Sigmoid colon (tissue), 7 donors: ENCODE data around the gene VPS52. TPM values are rescaled to one million over a fixed set of nuclear protein-coding genes. Genes with fewer than 3 reads are reported as not detected.

Experiments
- DNase-seq: peaks from one replicate; pipeline ENCODE4 v3.0.0-alpha.2; 2019
- H3K27ac ChIP-seq, 4 donors: fragments of 200-600 bp; sonication (generic); one replicate each; pipeline ENCODE4 v1.5.1; 2016 to 2019; ENCODE audit warnings: mild to moderate bottlenecking in 1 of 4
- H3K27me3 ChIP-seq, 3 donors: fragments of 200-600 bp; sonication (generic); one replicate each; pipeline ENCODE4 v1.5.1; 2019; ENCODE audit warnings: mild to moderate bottlenecking in 1 of 3
- H3K36me3 ChIP-seq, 4 donors: fragments of 200-600 bp; sonication (generic); one replicate each; pipeline ENCODE4 v1.5.1; 2016 to 2019
- H3K4me1 ChIP-seq, 4 donors: fragments of 200-600 bp; sonication (generic); one replicate each; pipeline ENCODE4 v1.5.1; 2017 to 2019
- H3K4me3 ChIP-seq, 4 donors: fragments of 200-600 bp; sonication (generic); one replicate each; pipeline ENCODE4 v1.5.1; 2017 to 2019; ENCODE audit warnings: mild to moderate bottlenecking in 2 of 4, moderate library complexity in 1 of 4
- H3K9me3 ChIP-seq, 4 donors: fragments of 200-600 bp in 3 of 4; sonication (generic) in 3 of 4; one replicate each; pipeline versions ENCODE4 v1.5.1 to v1.6.1; 2013 to 2019
- EP300 ChIP-seq, 4 donors: sonication (generic); formaldehyde crosslinking; IDR thresholded peaks; one replicate each; pipeline ENCODE4 v1.6.1; 2017; ENCODE audit warnings: antibody characterized with exemption in 4 of 4
- POLR2A ChIP-seq, 2 donors: fragments of 450-650 bp; IDR thresholded peaks; one replicate each; pipeline ENCODE4 v1.6.1; 2016; ENCODE audit warnings: antibody characterized with exemption in 2 of 2, mild to moderate bottlenecking in 2 of 2, moderate library complexity in 2 of 2
- POLR2AphosphoS5 ChIP-seq, 4 donors: sonication (generic); formaldehyde crosslinking; IDR thresholded peaks; one replicate each; pipeline ENCODE4 v1.6.1; 2017; ENCODE audit warnings: antibody characterized with exemption in 4 of 4
- WGBS, 2 donors: extraction: QIAGEN DNeasy Blood & Tissue Kit; methylation state at CpG; one replicate each; pipeline ENCODE4 v1.1.7; 2013; 5-methylcytosine and 5-hydroxymethylcytosine counted together
- intact Hi-C: fragments of 100-400 bp; cut with DNase I; formaldehyde crosslinking; loops from one replicate; pipeline ENCODE4 v1.15.1; 2023
- polyA plus RNA-seq, 3 donors: library from polyadenylated mRNA; stranded (reverse); fragments of 200-250 nt; gene quantifications; one replicate each; pipeline ENCODE4 v1.2.3, GENCODE V29; 2013
- total RNA-seq, 4 donors: library from RNA; depleted of rRNA; stranded (reverse); fragments of >200 nt; gene quantifications; one replicate each; pipeline ENCODE4 v1.1.0, GENCODE V29; 2016
- TF ChIP-seq, protein P1 (sequence below), 4 experiments: fragments of 450-650 bp in 3 of 4; fragments of 200-600 bp in 1 of 4; IDR thresholded peaks; one replicate each; pipeline ENCODE4 v1.5.1; 2016 to 2019; ENCODE audit warnings: antibody characterized with exemption in 4 of 4, mild to moderate bottlenecking in 3 of 4, moderate library complexity in 2 of 4
- donor health status: healthy with polysubstance abuse.
- donor health status: Bipolar disorder and iron deficiency.
- donor health status: healthy.

The VPS52 gene
- total and polyA plus RNA-seq, 7 donors: 23.4 to 51.2 (median 31.6) TPM

DNA sequence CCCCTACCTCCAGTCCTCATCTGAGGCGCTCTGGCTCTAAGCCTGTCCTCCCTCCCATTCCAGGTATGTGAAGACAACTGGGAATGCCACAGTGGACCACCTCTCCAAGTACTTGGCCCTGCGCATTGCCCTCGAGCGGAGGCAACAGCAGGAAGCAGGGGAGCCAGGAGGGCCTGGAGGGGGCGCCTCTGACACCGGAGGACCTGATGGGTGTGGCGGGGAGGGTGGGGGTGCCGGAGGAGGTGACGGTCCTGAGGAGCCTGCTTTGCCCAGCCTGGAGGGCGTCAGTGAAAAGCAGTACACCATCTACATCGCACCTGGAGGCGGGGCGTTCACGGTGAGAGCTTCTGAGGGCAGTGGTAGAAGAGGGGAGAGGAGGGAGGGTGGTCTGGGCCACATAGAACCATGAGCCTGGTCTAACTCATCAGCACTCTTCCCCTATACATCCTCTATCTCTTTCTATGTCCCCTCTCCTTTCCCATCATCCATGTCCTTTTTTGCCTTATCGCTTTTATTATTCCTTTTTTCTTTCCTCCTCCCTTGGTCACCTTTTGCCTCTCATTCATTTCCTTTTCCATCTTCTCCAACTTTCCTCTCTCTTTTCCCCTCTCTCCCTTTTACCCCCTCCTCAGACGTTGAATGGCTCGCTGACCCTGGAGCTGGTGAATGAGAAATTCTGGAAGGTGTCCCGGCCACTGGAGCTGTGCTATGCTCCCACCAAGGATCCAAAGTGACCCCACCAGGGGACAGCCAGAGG lies 59.8 kb downstream of the VPS52 start:
- H3K4me3 ChIP-seq: no peak overlapping the region
- peaks cover 4 to 26% (median 6%) of the 10 kb centered on the region in 4 donors for H3K36me3 ChIP-seq
- H3K27me3 ChIP-seq: no peaks in the 10 kb centered on the region
- no peaks in the 10 kb centered on the region for H3K9me3 ChIP-seq
- H3K27ac ChIP-seq: no peak overlapping the region
- WGBS, 2 donors: 81 to 86% methylated on average over 18 of the region's 18 CpGs
- peaks cover 0 to 36% (median 30%) of the 10 kb centered on the region in 4 donors for H3K4me1 ChIP-seq
- intact Hi-C loops: no loop called here
- TF ChIP-seq, protein P1, sequence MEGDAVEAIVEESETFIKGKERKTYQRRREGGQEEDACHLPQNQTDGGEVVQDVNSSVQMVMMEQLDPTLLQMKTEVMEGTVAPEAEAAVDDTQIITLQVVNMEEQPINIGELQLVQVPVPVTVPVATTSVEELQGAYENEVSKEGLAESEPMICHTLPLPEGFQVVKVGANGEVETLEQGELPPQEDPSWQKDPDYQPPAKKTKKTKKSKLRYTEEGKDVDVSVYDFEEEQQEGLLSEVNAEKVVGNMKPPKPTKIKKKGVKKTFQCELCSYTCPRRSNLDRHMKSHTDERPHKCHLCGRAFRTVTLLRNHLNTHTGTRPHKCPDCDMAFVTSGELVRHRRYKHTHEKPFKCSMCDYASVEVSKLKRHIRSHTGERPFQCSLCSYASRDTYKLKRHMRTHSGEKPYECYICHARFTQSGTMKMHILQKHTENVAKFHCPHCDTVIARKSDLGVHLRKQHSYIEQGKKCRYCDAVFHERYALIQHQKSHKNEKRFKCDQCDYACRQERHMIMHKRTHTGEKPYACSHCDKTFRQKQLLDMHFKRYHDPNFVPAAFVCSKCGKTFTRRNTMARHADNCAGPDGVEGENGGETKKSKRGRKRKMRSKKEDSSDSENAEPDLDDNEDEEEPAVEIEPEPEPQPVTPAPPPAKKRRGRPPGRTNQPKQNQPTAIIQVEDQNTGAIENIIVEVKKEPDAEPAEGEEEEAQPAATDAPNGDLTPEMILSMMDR (IDR thresholded peaks at IDR 0.05): no peak
- DNase-seq: no peak

DNA sequence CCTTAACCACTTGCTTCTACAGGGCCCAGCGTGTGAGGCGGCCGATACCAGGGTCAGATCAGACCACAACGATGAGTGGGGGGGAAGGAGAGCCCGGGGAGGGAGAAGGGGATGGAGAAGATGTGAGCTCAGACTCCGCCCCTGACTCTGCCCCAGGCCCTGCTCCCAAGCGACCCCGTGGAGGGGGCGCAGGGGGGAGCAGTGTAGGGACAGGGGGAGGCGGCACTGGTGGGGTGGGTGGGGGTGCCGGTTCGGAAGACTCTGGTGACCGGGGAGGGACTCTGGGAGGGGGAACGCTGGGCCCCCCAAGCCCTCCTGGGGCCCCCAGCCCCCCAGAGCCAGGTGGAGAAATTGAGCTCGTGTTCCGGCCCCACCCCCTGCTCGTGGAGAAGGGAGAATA lies 60.5 kb downstream of the VPS52 start:
- Histone ChIP-seq H3K9me3 (no peaks in the 10 kb centered on the region), H3K27me3 (no peaks in the 10 kb centered on the region), H3K4me3 (no peak overlapping the region), H3K27ac (no peak overlapping the region), H3K36me3 (peaks cover 4 to 26% (median 6%) of the 10 kb centered on the region in 4 donors), H3K4me1 (peaks cover 0 to 38% (median 30%) of the 10 kb centered on the region in 4 donors)
- intact Hi-C loops: no loop called here
- WGBS, 2 donors: 89 to 90% methylated on average over 17 of the region's 17 CpGs
- TF ChIP-seq EP300 (IDR thresholded peaks at IDR 0.05) (no peak), POLR2AphosphoS5 (IDR thresholded peaks at IDR 0.05) (no peak), POLR2A (IDR thresholded peaks at IDR 0.05) (no peak)
- TF ChIP-seq, protein P1 (IDR thresholded peaks at IDR 0.05): no peak
- DNase-seq: no peak

DNA sequence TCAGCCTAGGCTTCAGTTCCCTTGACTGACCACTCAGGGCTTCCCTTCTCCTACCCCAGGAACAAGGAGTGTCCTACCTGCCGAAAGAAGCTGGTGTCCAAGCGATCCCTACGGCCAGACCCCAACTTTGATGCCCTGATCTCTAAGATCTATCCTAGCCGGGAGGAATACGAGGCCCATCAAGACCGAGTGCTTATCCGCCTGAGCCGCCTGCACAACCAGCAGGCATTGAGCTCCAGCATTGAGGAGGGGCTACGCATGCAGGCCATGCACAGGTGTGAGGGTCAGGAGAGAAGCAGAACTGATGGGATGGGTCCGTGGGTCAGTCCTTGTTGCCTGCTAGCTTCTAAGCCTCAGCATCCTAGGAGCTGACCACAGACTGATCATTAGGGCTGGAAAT lies 61.8 kb downstream of the VPS52 start:
- peaks cover 0 to 44% (median 36%) of the 10 kb centered on the region in 4 donors for H3K4me1 ChIP-seq
- no peak overlapping the region for H3K27ac ChIP-seq
- no peaks in the 10 kb centered on the region for H3K27me3 ChIP-seq
- TF ChIP-seq EP300 (IDR thresholded peaks at IDR 0.05): no peak
- TF ChIP-seq POLR2A (IDR thresholded peaks at IDR 0.05): no peak
- TF ChIP-seq POLR2AphosphoS5 (IDR thresholded peaks at IDR 0.05): no peak
- TF ChIP-seq, protein P1 (IDR thresholded peaks at IDR 0.05): no peak
- intact Hi-C loops: loop anchor here (2.0 to 10.0 kb wide), 4 partner anchors 39 to 1015 kb away; partner anchors contain the start of genes GPSM3, PBX2, PSMB9 and SYNGAP1
- no peaks in the 10 kb centered on the region for H3K9me3 ChIP-seq
- no peak overlapping the region for H3K4me3 ChIP-seq
- peaks cover 4 to 26% (median 6%) of the 10 kb centered on the region in 4 donors for H3K36me3 ChIP-seq
- WGBS, 2 donors: 96 to 97% methylated on average over 10 of the region's 10 CpGs
- DNase-seq: no peak

GRCh38 chr6:33208091-33208967 lies 63.3 kb downstream of the VPS52 start, which contains the start of gene RING1:
RING1 (plus strand) TSS chr6:33208500; CDS start chr6:33208823, 323 bp downstream.
- DNase-seq: peak; percentile 94
- intact Hi-C loops: loop anchor here (2.0 to 10.0 kb wide), 4 partner anchors 40 to 1014 kb away; partner anchors contain the start of genes GPSM3, PBX2, PSMB9 and SYNGAP1
- peak within 1 kb of the TSS; percentile 95 to 99 (median 96) for H3K27ac ChIP-seq
- peaks cover 0 to 48% (median 38%) of the 10 kb centered on the region in 4 donors for H3K4me1 ChIP-seq
- H3K27me3 ChIP-seq: no peaks in the 10 kb centered on the region
- WGBS, 2 donors: 0 to 1% methylated on average over 85 to 86 of the region's 86 CpGs
- H3K9me3 ChIP-seq: no peaks in the 10 kb centered on the region
- peaks cover 7 to 32% (median 9%) of the 10 kb centered on the region in 4 donors for H3K36me3 ChIP-seq
- TF ChIP-seq POLR2A (IDR thresholded peaks at IDR 0.05) (peak; percentile 99), EP300 (IDR thresholded peaks at IDR 0.05) (peak in 1 of 4 donors; percentile 57), POLR2AphosphoS5 (IDR thresholded peaks at IDR 0.05) (peak; percentile 99 to 100 (median 100))
- TF ChIP-seq, protein P1 (IDR thresholded peaks at IDR 0.05): no peak
- H3K4me3 ChIP-seq: peak within 1 kb of the TSS; percentile 78 to 95 (median 94)
